Stomach (tissue), 4 donors: ENCODE results near the gene CCND1.

Experiments
- CTCF ChIP-seq, 7 experiments: fragments of 450-650 bp in 4 of 7; fragments of 200-600 bp in 3 of 7; sonication (generic) in 3 of 7; IDR thresholded peaks; one replicate each; pipeline ENCODE4 v1.5.1; 2016 to 2019; ENCODE audit warnings: antibody characterized with exemption in 7 of 7, control low read depth in 2 of 7, mild to moderate bottlenecking in 1 of 7
- POLR2A ChIP-seq, 4 donors: fragments of 450-650 bp; IDR thresholded peaks; one replicate each; pipeline ENCODE4 v1.6.1; 2016; ENCODE audit warnings: antibody characterized with exemption in 4 of 4, control low read depth in 2 of 4, mild to moderate bottlenecking in 1 of 4, moderate library complexity in 1 of 4

GRCh38 chr11:69658626-69659450, 17.9 kb downstream of the CCND1 start:
- TF ChIP-seq CTCF (IDR thresholded peaks at IDR 0.05) (no peak), POLR2A (IDR thresholded peaks at IDR 0.05) (no peak)
